Stimulated activated naive CD8-positive, alpha-beta T cell treated with anti-CD3 and anti-CD28 coated beads, Interleukin-15, amount 100 ng/mL, for 72 hours (primary cell): Measurements from ENCODE around the gene ESPN.
"Not testable (repeated sequence)": the region's sequence is repeated elsewhere in the genome, so short reads cannot be mapped to it uniquely, and the experiment has no call there.

Experiments used
- ATAC-seq: fragments of 150-1000 bp; cut with Tn5 transposase; 2 replicates; pipeline ENCODE4 v1.10.0; 2021; ENCODE audit warnings: mild to moderate bottlenecking, moderate library complexity
- DNase-seq, 2 donors: peaks; one replicate each; pipeline ENCODE4 v3.0.0; 2021 to 2022
- H3K27ac Mint-ChIP-seq, 2 donors: one replicate each; pipeline ENCODE4 v1.8.0; 2022; ENCODE audit warnings: mild to moderate bottlenecking in 2 of 2, mixed read lengths in 2 of 2, moderate library complexity in 2 of 2
- H3K27me3 Mint-ChIP-seq: one replicate; pipeline ENCODE4 v1.8.0; 2022; ENCODE audit warnings: mixed read lengths
- H3K4me1 Mint-ChIP-seq: one replicate; pipeline ENCODE4 v1.8.0; 2022; ENCODE audit warnings: mild to moderate bottlenecking, mixed read lengths
- H3K4me3 Mint-ChIP-seq, 2 donors: one replicate each; pipeline ENCODE4 v1.8.0; 2022; ENCODE audit warnings: mild to moderate bottlenecking in 2 of 2, mixed read lengths in 2 of 2, moderate library complexity in 1 of 2
- H3K9me3 Mint-ChIP-seq, 2 donors: one replicate each; pipeline ENCODE4 v1.8.0; 2022; ENCODE audit warnings: mixed read lengths in 2 of 2

Gene ESPN

DNA sequence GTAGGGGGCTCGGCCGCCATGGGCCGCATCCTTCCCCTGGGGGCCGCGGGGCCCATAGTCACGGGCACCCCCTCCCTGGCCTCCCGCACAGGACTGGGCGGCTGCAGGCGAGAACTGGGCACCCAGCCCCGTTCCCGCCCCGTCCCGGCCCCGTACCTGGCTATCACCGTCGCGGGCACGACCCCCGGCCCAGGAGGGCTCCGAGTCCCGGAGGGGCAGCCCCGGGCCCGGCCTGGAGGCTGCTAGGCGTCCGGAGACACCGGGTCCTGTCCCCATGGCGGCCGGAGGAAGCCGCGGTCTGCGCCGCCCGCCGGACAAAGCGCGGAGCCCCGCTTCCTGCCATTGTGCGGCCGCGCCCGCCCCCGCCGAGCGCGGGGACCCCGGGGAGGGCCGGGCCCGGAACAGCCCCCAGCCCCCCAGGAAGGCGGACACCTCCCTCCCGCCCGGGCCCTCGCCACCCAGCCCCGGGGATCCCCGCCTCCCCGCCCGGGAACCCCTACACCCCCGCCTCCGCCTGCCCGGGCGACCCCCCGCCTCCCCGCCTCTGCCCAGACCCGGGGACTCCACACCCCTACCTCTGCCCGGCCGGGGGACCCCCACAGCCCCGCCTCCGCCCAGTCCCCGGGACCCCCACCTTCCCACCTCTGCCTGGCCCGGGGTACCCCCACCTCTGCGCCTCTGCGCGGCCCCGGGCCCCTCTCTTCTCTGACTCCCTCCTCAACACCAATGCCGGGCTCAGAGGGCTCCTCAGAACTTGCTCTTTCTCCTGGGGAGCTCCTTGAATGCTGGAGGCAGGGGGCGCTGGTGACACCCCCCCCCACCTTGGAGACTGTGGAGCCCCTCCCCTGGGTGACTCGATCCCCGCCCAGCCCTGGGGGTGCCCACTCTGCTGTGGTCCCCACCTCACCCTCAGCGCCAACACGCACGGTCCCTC lies 60.9 kb downstream of the ESPN start:
- DNase-seq (no peak), ATAC-seq (peak; percentile 45)
- Mint-ChIP-seq H3K4me3 (peak overlapping the region; percentile 63 to 80), H3K4me1 (peaks cover 19% of the 10 kb centered on the region), H3K9me3 (no peaks in the 10 kb centered on the region), H3K27me3 (peaks cover 57% of the 10 kb centered on the region), H3K27ac (no peak overlapping the region)

DNA sequence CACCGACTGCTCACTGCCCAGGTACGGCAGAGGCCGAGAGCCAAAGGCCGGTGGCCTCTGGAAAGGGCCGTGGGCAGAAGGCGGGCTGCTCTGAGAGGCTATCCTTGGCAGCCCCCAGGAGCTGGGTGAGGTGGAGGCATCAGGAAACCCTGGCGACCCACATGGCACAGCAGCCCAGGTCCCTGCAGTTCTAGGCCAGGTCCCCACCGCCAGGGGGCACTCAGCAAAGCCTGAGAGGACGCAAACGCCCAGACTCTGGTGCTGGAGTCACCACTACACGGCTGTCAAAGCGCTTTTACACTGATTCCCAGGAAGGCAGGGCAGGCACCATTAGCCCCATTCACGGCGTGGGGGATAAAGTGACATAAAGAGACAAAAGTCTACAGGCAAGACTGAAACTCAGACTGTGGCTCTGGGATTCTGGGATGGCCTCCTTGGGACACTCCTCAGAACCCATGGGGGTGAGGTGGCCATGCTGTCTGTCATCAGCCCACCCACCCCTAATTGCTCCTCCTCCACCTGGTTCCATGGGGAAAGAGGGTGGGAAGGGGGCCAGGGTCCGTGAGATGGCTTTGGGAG lies 61.9 kb downstream of the ESPN start:
- H3K9me3 Mint-ChIP-seq = no peaks in the 10 kb centered on the region
- H3K27me3 Mint-ChIP-seq = peaks cover 57% of the 10 kb centered on the region
- peak overlapping the region in 1 of 2 donors; percentile 40 for H3K27ac Mint-ChIP-seq
- ATAC-seq (peak; percentile 69), DNase-seq (peak; percentile 81 to 86)
- peak overlapping the region; percentile 63 to 80 for H3K4me3 Mint-ChIP-seq
- peaks cover 25% of the 10 kb centered on the region for H3K4me1 Mint-ChIP-seq

DNA sequence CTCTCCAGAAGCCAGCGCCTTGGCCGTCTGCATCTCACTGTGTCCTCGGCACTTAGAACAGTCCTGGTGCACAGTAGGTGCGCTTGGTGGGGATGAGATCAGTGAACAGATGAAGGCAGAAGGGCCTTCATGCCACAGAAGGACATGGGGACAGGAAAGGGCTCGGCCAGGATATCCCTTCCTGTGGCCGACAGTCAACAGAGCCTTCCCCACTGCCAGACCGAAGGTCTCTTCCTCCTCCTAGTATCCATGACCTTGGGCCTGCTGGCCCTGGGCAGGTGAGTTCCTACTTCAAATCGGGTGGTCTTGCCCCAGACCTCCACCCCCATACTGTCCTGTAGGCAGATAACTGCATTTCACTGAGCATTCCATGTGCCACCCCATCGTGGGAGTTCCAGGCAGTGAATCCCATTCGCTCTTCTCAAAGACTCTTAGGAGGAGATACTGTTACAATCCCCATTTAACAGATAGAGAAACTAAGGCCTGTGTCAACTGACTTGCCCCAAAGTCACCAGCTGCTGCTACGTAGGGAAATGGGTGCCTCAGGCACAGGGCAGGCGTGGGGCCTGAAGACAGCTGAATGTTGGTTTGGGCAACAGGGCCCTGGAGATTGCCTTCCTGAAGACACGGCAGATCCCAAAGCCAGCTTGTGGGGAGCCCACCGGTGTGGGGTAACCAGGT lies 63.4 kb downstream of the ESPN start:
- H3K27me3 Mint-ChIP-seq = peaks cover 52% of the 10 kb centered on the region
- no peak overlapping the region for H3K4me3 Mint-ChIP-seq
- ATAC-seq = no peak
- peaks cover 39% of the 10 kb centered on the region for H3K4me1 Mint-ChIP-seq
- DNase-seq = no peak
- H3K9me3 Mint-ChIP-seq = no peaks in the 10 kb centered on the region
- H3K27ac Mint-ChIP-seq = no peak overlapping the region

DNA sequence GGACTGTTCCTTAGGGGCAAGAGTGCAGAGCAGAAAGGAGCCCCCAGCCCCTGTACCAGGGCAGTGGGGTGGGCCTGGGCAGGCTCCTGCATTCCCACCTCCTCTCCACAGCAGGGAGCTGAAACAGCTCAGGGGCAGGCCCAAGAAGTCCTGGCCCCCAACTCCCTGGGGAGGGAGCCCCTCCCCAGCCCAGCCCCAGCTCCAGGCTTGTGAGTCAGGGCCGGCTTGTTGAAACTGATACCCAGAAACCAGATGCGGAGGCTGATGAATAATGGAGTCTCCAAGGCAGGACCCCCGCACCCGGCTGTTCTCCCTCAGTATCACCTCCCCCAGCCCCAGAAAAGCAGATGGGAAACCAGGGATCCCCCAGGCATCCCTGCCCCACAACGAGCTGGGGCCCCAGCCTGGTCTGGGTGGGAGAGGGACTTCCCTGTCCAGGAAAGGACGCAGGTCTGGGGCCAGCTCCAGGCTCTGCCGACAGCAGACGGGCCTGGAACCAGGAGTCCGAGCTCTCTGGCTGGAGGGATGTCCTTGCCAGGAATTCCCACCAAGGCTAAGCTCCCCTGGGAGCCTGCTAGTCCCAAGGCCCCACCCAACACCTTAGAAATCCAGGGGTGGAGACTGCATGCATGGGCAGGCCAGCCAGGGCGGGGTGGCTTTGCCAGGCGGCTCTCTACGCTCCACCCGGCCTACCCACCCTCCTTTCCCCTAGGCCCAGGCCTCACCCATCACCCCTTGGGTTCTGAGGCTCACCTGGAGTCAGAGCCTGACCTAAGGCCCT lies 64.2 kb downstream of the ESPN start:
- DNase-seq = no peak
- ATAC-seq = no peak
- Mint-ChIP-seq H3K27ac (no peak overlapping the region), H3K9me3 (no peaks in the 10 kb centered on the region), H3K27me3 (peaks cover 44% of the 10 kb centered on the region), H3K4me3 (no peak overlapping the region), H3K4me1 (peaks cover 44% of the 10 kb centered on the region)

DNA sequence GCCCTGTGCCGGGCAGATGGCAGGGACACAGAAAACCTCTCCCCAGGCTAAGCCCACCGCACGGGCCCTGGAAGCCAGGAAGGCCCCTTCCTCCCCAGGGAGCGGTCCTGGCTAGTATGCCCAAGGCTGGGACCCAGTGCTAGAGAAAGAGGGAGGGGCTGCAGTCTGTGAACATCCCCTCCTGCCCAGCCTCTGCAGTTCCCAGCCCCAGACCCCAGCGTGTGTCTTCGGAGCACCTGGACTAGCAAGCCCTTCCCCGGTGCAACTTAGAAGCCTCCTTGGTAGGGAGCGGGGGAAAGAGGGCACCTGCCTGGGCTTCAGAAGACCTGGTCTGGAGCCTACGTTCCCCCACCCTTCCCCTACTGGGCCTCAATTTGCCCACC lies 64.8 kb downstream of the ESPN start:
- Mint-ChIP-seq H3K9me3 (no peaks in the 10 kb centered on the region), H3K4me1 (peaks cover 44% of the 10 kb centered on the region), H3K27me3 (peaks cover 38% of the 10 kb centered on the region), H3K27ac (no peak overlapping the region), H3K4me3 (peak overlapping the region in 1 of 2 donors; percentile 93)
- DNase-seq (no peak), ATAC-seq (no peak)

DNA sequence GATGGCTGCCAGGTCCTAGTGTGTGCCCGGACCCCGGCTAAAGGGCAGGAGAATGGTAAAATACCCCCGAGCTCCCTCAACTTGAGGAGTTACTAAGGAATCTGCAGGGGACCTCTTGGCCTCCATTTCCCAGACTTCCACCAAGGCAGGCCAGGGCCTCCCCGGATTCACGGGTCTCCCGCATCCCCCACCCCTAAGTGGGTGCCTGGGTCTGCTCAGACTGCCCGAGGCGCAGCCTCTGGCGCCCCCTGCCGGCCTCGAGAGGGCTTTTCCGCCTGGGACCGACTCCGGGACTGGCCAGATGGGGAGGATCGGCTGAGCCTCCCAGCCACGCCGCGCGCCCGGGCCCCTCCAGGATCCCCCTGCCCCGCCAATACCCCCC lies 65.2 kb downstream of the ESPN start:
- peaks cover 34% of the 10 kb centered on the region for H3K27me3 Mint-ChIP-seq
- H3K27ac Mint-ChIP-seq = peak overlapping the region in 1 of 2 donors; percentile 90
- ATAC-seq (peak; percentile 72), DNase-seq (peak; percentile 82 to 86)
- H3K4me1 Mint-ChIP-seq = peaks cover 44% of the 10 kb centered on the region
- peak overlapping the region; percentile 88 to 93 for H3K4me3 Mint-ChIP-seq
- no peaks in the 10 kb centered on the region for H3K9me3 Mint-ChIP-seq

DNA sequence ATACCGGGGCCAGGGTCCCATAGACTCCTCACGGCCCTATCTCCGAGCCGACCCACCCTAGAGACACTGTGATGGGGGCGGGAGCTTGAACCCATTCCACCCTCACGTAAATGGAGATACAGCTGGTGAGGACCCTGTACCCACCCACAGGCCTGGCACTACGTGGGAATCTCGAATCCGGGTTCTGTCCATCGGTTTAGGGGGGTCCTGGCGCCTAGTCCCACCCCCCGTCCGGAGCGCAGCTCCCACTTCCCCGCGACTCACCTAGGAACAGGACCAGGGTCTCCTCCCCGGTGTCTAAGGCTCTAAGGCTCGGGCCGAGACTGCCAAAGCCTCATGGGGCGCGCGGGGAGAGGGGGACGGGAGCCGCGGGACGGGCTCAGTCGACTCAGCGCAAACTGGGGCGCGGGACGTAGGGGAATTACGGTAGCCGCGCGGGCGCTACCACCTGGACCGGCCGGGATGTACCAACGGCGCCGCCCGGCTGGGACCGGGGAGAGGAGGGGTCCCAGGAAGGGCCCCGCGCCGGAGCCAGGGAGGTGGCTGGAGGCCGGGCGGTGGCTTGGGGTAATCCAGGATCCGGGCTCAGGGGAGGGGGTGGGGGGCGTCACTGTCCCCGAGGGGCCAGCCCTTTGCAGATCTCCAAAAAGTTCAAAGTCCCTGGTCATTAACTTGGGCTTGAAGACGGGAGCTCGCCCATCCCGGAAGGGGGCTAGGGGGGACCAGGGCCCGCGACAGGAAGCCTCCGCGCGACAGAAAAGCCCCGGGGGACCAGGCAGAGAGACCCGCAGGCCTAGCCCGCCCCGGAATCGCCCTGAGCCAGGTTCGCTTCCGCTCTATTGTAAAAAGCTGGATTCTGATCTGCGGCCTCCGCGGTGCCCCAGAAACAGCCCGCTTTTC lies 65.9 kb downstream of the ESPN start:
- no peaks in the 10 kb centered on the region for H3K9me3 Mint-ChIP-seq
- peak; percentile 76 for ATAC-seq
- DNase-seq = peak; percentile 69 to 83
- peak overlapping the region; percentile 69 to 90 for H3K27ac Mint-ChIP-seq
- H3K27me3 Mint-ChIP-seq = peaks cover 31% of the 10 kb centered on the region
- H3K4me1 Mint-ChIP-seq = peaks cover 44% of the 10 kb centered on the region
- peak overlapping the region; percentile 88 to 93 for H3K4me3 Mint-ChIP-seq

DNA sequence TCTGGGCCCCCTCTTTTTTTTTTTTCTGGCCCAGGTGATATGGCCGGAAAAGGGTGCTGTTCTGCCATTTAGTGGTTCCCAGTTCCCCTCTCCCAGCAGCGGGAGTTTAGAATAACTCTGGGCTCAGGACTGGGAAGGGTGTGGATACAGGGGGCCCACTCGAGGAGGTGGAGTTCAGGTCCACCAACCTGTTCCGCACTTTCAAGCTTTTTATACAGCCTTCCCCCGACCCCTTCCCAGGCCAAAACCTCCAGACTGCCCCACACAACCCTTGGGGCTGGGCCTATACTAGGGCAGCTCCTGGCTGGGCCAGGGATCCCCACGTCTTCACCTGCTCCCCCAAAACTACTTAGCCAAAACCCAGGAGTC lies 66.5 kb downstream of the ESPN start:
- peak overlapping the region; percentile 90 to 92 for H3K27ac Mint-ChIP-seq
- DNase-seq (no peak), ATAC-seq (no peak)
- peak overlapping the region; percentile 88 to 93 for H3K4me3 Mint-ChIP-seq
- peaks cover 30% of the 10 kb centered on the region for H3K27me3 Mint-ChIP-seq
- no peaks in the 10 kb centered on the region for H3K9me3 Mint-ChIP-seq
- peaks cover 45% of the 10 kb centered on the region for H3K4me1 Mint-ChIP-seq

DNA sequence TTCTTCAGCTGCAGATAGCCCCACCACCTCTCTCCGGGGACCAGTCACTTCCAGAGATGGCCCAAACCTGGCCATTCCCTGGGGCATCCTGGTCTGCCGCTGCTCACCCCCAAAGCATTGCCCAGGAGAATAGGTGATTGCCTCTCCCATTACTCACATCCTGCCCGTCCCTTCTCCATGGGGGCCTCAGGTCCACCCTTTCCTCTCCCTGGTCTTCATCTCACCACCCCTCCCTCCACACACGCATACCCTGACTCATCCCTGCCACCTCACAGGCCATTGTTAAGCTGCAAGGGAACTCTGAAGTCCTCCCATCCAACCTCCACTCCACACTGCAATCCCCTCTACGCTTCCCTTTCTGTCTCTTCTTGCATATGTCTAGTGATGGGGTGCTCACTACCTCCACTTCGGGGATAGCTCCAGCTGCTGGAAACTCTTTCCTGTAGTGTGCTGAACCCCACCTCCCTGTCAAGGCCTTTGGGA lies 66.9 kb downstream of the ESPN start, which contains the start of gene PLEKHG5:
Gene PLEKHG5, minus strand, starts transcription at position 188 of the 483 bp plus-strand sequence. CDS start 14,096 bp downstream, outside the sequence.
- Mint-ChIP-seq H3K4me3 (peak within 1 kb of the TSS; percentile 88 to 93), H3K27me3 (peaks cover 30% of the 10 kb centered on the region), H3K4me1 (peaks cover 45% of the 10 kb centered on the region), H3K27ac (peak within 1 kb of the TSS; percentile 90 to 92), H3K9me3 (no peaks in the 10 kb centered on the region)
- ATAC-seq = no peak
- no peak for DNase-seq

DNA sequence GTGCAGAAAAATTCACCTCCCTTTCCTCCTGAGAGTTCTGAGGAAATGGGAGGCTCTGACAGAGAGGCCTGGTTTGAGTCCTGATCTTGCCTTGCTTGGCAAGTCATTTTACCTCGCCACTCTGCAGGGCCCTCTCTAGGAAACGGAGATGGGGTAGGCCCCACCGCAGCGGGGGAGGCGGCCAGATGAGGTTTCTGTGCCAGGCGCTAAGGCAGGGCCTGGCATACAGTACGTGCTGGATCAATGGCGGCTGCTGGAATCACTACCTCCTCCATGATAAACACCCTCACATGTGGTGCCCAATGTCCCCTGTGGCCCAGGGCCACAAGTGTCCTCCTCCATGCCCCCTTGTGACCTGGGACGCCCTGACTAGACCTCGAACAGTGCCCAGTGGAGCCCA lies 67.4 kb downstream of the ESPN start:
- Mint-ChIP-seq H3K27ac (peak overlapping the region in 1 of 2 donors; percentile 90), H3K9me3 (no peaks in the 10 kb centered on the region), H3K4me3 (peak overlapping the region; percentile 88 to 93), H3K27me3 (peaks cover 30% of the 10 kb centered on the region), H3K4me1 (peaks cover 44% of the 10 kb centered on the region)
- no peak for ATAC-seq
- DNase-seq = no peak

DNA sequence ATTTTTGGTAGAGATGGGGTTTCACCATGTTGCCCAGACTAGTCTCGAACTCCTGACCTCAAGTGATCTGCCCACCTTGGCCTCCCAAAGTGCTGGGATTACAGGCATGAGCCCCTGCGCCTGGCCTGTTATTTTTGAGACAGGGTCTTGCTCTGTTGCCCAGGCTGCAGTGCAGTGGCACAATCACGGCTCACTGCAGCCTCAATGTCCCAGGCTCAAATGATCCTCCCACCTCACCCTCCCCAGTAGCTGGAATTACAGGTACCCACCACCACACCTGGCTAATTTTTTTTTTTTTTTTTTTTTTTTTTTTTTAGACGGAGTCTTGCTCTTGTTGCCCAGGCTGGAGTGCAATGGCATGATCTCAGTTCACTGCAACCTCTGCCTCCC lies 69.3 kb downstream of the ESPN start:
- ATAC-seq, H3K27ac Mint-ChIP-seq, DNase-seq, H3K4me3 Mint-ChIP-seq, H3K9me3 Mint-ChIP-seq: not testable (repeated sequence)
- H3K27me3 Mint-ChIP-seq = peaks cover 28% of the 10 kb centered on the region
- peaks cover 51% of the 10 kb centered on the region for H3K4me1 Mint-ChIP-seq

DNA sequence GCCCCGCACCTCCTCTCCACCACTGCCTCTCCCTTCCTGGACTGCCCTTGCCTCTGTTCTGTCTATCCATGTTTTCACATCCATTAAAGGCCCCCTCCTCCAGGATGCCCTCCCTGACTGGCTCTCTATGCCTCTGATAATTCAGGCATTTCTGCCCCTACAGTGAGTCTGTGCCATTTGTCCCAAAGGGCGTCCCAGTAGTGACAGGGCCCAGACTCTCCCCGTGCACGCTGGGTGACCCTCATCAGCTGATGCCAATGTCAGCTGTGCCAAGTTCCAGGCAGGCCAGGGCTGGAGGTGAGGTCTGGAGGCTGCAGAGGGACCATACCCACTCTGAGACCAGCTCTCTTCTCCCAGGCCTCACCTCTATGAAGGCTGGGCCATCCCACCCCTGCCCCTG lies 70.1 kb downstream of the ESPN start:
- no peak for ATAC-seq
- Mint-ChIP-seq H3K4me1 (peaks cover 51% of the 10 kb centered on the region), H3K4me3 (no peak overlapping the region), H3K9me3 (no peaks in the 10 kb centered on the region), H3K27me3 (peaks cover 36% of the 10 kb centered on the region), H3K27ac (no peak overlapping the region)
- no peak for DNase-seq

DNA sequence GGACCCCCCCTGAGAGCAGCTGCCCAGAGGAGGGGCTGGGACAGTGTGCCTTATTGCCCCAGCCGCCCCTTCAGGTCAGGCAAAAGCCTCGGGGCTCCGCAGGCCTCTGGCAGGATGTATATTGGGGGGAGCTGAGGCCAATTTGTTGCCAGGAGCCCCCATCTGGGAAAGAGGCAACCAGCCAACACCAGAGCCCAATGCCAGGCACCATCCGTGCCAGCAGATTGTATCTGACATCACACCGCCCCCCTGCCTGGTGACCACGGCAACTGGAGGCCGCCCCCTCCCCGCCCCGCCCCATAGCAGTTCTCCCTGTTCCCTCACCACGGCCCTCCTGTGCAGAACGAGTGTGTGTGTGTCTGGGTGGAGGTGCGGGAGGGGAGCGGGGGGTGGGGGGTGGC lies 70.5 kb downstream of the ESPN start:
- H3K4me3 Mint-ChIP-seq = no peak overlapping the region
- ATAC-seq (no peak), DNase-seq (no peak)
- H3K9me3 Mint-ChIP-seq = no peaks in the 10 kb centered on the region
- peaks cover 47% of the 10 kb centered on the region for H3K4me1 Mint-ChIP-seq
- H3K27ac Mint-ChIP-seq = no peak overlapping the region
- H3K27me3 Mint-ChIP-seq = peaks cover 37% of the 10 kb centered on the region
